GM21423 (cell line): ENCODE results near the gene UNC5A.

Experiments used
- ATAC-seq: cut with Tn5 transposase; IDR thresholded peaks from one replicate; pipeline ENCODE4 v1.9.1; 2021; ENCODE audit warnings: mild to moderate bottlenecking, moderate library complexity; ENCODE audit not compliant: unreplicated experiment

Gene UNC5A

GRCh38 chr5:176916337-176916736, 106.0 kb downstream of the UNC5A start:
- ATAC-seq: no peak

DNA sequence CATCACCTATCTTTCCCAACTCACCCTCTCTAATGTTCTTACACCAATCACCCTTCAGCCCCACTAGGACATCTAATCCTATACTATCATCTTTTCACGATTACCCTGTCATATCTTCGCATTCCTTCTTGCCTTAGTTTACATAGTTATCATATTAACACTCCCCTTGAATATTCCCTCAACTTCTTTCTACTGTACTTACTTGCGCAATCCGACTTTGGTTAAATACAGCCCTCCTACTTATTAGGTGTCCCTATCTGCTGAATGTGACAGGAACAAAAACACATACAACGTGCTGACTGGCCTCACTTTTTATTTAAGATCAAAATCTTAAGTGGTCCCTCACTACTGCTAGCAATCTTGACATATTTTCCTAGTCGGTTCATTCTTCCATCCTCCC, 108.3 kb downstream of the UNC5A start:
- no peak for ATAC-seq

GRCh38 chr5:176921714-176922113, 111.4 kb downstream of the UNC5A start:
- no peak for ATAC-seq

DNA sequence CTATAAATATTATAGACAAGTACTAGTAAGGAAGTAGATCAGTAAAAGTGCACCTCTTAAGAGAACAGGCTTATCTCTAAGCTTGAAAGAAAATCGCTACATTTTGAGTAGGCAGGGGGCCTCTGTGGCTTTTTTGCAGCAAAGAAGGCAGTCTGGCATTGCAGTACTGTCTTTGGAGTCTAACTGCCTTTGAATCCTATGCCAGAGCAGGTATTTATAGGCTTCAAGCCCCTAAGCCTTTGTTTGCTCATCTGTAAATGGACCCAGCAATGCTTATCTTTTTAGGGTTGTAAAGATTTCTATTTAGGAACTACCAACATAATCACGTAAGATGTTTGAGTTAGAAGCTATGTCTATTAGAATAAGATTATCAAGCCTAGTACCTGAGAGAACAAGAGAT, 112.5 kb downstream of the UNC5A start:
- no peak for ATAC-seq

- no peak for ATAC-seq
These were observed 117.2 kb downstream of the UNC5A start for GRCh38 chr5:176927562-176927961.

DNA sequence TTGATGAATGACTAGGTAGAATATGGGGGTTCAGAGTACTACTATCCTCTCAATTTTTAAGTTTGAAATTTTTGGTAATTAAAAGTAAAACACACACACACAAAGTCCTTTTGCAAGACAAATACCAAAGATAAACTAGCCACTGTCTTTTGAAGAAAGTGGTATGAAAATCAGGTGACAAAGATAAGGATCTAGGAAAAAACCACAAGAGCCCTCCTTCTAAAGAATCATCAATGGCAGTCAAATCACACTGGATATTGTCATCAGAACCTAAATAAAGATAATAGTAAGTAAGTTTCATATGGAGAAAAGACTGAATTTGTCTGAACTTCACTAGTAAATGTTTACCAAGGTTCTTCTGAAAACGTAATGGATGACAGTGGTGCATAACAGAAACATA, 119.3 kb downstream of the UNC5A start:
- no peak for ATAC-seq
